Stimulated activated naive CD8-positive, alpha-beta T cell treated with anti-CD3 and anti-CD28 coated beads, Interleukin-15, Interleukin-2, amounts not matched to agents 100 ng/mL and 50 ng/mL, for 24 hours (primary cell): ENCODE measurements around the gene PERM1.

Source experiments
- H3K27ac Mint-ChIP-seq: one replicate; pipeline ENCODE4 v1.8.0; 2021; ENCODE audit warnings: mild to moderate bottlenecking, mixed read lengths
- H3K27me3 Mint-ChIP-seq: one replicate; pipeline ENCODE4 v1.8.0; 2021; ENCODE audit warnings: mixed read lengths
- H3K36me3 Mint-ChIP-seq: one replicate; pipeline ENCODE4 v1.8.0; 2021; ENCODE audit warnings: low read depth, mixed read lengths
- H3K4me1 Mint-ChIP-seq: one replicate; pipeline ENCODE4 v1.8.0; 2021; ENCODE audit warnings: low read depth, mixed read lengths
- H3K4me3 Mint-ChIP-seq: one replicate; pipeline ENCODE4 v1.8.0; 2021; ENCODE audit warnings: mild to moderate bottlenecking, mixed read lengths
- H3K9me3 Mint-ChIP-seq: one replicate; pipeline ENCODE4 v1.8.0; 2021; ENCODE audit warnings: mixed read lengths

Gene PERM1

DNA sequence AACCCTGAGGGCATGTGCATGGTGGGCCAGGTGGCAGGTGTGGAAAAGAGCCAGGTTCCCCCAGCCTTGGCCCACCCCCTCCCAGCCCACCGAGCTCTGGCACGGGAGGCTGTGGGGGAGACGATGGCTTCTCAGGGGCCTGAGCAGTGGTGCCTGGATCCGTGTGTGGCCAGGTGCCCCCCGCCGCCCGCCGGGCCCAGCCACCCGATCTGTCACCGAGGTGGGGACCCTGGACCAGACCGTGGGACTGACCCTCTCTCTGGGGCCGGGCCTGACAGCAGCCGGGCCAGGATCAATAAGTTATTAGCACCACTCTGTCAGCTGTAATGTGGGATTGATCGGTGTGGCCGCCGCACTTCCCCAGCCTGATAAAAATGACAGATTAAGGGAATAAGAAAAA is 44.4 kb downstream of the PERM1 start:
- no peak overlapping the region for H3K4me3 Mint-ChIP-seq
- peaks cover 26% of the 10 kb centered on the region for H3K27me3 Mint-ChIP-seq
- no peaks in the 10 kb centered on the region for H3K9me3 Mint-ChIP-seq
- no peak overlapping the region for H3K27ac Mint-ChIP-seq
- no peaks in the 10 kb centered on the region for H3K36me3 Mint-ChIP-seq
- H3K4me1 Mint-ChIP-seq, result peaks cover 13% of the 10 kb centered on the region

DNA sequence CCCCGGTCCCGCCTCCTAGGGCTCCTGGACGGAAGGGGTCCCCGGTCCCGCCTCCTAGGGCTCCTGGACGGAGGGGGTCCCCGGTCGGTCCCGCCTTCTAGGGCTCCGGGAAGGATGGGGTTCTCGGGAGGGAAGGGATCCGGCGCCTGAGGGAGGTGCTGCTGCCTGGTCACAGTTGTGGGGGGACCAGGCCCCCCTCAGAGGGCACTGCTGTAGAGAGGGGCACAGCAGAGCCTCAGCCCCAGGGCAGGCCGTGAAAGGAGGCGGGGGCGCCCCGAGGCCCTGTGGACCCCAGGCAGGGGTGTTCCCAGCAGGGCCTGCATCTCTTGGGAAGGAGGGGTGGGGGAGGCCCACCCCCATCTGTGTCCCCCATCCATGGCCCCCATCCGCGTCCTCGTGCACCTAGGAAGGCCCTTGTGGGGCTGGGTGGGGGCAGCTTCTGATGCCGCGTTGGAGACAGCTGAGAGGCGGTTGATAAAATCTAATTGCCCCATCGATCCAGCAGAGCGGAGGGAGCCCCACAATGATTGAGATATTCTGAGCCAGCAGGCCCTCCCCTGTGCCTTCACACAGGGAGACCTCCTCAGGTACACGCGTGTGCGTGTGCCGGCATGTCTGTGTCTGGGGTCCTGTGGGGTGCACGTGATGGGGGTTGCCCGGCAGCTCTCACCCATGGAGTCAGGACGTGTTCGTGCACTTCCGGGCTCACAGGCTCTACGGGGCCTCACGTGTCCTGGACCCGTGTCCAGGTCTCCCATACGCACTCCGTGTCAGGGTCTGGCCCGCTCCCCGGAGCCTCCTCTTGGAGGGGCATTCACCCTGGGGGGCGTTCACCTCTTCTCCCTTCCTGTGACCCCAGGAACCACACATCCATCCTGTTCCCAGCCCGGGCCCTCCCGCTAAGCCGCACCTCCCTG is 45.3 kb downstream of the PERM1 start:
- Mint-ChIP-seq H3K4me1 (peaks cover 13% of the 10 kb centered on the region), H3K4me3 (no peak overlapping the region), H3K36me3 (no peaks in the 10 kb centered on the region), H3K9me3 (no peaks in the 10 kb centered on the region), H3K27ac (no peak overlapping the region), H3K27me3 (peaks cover 26% of the 10 kb centered on the region)

DNA sequence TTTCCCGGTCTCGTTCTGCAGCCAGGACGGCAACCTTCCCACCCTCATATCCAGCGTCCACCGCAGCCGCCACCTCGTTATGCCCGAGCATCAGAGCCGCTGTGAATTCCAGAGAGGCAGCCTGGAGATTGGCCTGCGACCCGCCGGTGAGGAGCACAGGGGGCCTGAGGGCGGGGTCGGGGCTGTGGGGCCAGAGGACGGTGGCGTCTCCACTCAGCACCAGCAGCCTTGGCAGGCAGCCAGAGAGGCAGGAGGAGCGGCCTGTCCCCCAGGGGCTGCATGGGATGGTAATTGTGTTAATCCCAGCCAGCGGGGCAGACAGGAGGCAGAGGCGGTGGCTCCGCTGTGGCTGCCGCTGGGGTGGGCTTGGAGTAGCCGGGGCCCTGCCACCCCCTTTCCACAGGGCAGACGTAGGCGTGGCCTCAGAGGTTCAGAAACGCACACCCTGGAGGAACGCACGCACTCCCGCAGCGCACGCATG is 46.1 kb downstream of the PERM1 start:
- Mint-ChIP-seq H3K36me3 (no peaks in the 10 kb centered on the region), H3K9me3 (no peaks in the 10 kb centered on the region), H3K4me1 (peaks cover 8% of the 10 kb centered on the region), H3K4me3 (no peak overlapping the region), H3K27me3 (peaks cover 24% of the 10 kb centered on the region), H3K27ac (no peak overlapping the region)

DNA sequence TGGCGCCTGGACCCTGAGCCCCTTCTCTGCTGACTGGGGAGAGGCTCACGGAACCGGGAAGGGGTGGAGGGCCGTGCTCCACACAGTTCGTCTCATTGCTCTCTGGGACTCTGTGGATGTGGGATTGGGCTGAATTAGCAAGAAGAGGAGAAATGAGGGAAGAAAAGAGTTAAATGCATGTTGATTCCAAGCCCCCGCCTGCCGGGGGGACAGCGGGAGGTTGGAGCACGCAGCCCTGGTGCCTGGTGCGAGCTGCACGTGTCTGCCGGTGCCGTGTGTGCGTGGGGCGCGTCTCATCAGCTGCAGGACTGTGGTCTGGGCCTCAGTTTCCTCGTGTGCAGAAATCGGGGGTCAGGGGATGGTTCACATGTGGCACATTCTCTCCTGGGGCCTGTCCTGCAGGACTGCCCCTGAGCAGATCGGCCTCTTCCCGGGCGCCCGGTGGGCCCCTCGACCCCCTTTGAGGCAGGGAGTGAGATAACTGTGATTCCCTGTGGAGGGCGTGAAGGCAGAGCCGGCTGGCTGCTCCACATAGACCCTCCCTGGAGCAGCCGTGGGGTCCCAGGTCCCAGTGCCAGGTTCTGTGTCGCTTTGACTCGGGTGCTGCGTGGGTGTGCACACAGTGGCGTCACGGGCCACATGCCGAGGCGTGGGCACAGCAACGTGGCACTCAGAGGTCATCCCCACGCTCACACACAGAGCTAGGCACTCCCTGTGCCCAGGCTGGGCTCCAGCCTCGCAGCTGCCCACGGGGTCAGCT is 46.7 kb downstream of the PERM1 start:
- H3K9me3 Mint-ChIP-seq, result no peaks in the 10 kb centered on the region

DNA sequence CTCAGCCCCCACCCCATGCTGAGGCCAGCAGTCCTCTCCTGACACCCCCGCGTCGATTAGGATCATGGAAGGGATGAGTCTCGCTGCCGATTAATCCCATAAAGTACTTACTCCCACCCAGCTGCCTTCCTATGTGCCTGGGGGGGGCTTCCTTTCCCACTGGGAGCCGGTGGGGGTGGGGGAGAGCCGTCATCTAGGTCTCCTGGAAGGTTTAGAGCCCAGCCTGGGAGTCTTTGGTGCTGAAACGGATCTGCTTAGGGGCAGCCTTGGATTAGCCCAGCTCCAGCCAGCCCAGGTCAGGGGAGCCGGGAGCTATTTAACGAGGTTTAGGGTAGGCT is 48.3 kb downstream of the PERM1 start:
- Mint-ChIP-seq H3K27ac (no peak overlapping the region), H3K9me3 (no peaks in the 10 kb centered on the region), H3K36me3 (no peaks in the 10 kb centered on the region), H3K27me3 (peaks cover 20% of the 10 kb centered on the region), H3K4me1 (peaks cover 6% of the 10 kb centered on the region), H3K4me3 (no peak overlapping the region)

More for the DNA sequence above, 46.7 kb downstream of the PERM1 start:
- H3K27me3 Mint-ChIP-seq, result peaks cover 23% of the 10 kb centered on the region
- H3K36me3 Mint-ChIP-seq, result no peaks in the 10 kb centered on the region
- no peak overlapping the region for H3K27ac Mint-ChIP-seq
- no peak overlapping the region for H3K4me3 Mint-ChIP-seq
- peaks cover 6% of the 10 kb centered on the region for H3K4me1 Mint-ChIP-seq

DNA sequence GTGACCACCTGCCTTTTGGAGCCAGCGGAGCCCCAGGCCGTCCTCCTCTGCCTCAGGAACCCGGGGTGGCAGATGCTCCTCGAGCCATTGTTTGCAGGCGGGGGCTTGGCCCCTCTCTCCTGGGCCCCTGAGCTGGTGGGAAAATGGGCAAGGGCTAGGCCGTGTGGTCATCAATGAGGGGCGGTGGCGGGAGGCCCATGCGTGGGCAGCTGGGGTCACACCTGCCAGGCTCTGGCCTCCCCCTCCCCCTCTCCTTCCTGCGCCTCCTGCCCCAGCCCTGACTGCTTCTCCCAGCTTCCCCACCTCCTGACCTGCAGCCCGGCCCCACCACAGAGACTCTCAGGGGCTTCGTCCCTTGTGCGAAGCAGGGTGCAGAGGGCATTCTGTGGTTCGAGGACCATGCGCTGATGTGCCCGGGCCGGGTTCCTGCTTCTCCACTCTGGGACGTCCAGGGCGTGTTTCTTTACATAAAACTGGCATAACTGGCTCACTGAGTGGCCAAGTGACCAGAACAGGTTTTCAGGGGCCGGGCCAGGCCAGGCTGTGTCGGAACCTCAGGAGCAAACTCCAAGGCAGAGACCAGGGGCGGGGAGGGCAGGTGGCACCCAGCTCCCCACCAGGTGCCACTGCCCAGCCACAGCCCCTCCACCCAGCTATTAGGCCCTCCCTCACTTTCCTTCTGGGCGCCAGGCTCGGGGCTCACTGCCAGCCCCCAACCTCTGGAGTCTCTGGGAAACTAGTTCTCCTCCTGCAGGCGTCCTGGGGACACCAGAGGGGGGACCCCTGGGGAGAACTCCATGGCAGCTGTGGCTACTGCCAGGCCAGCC is 48.9 kb downstream of the PERM1 start:
- Mint-ChIP-seq H3K9me3 (no peaks in the 10 kb centered on the region), H3K27ac (no peak overlapping the region), H3K36me3 (no peaks in the 10 kb centered on the region), H3K4me3 (no peak overlapping the region), H3K27me3 (peaks cover 19% of the 10 kb centered on the region), H3K4me1 (peaks cover 6% of the 10 kb centered on the region)

DNA sequence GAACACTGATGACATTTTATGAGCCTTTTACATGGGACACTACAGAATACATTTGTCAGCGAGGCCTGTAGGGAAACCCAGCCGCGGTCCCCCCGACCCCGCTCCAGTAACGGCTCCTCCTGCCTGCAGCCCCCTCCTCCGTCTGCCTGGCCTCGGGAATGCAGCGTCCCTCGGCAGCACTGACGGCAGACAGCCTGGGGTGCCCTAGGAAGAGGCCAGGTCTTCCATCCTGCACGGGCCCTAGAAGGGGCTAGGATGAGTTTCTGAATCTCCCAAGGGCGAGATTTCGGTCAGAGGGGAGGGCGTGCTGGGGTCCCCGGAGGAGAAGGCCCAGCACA is 49.8 kb downstream of the PERM1 start:
- Mint-ChIP-seq H3K4me1 (peaks cover 6% of the 10 kb centered on the region), H3K4me3 (no peak overlapping the region), H3K27ac (no peak overlapping the region), H3K9me3 (no peaks in the 10 kb centered on the region), H3K27me3 (peaks cover 23% of the 10 kb centered on the region), H3K36me3 (no peaks in the 10 kb centered on the region)

DNA sequence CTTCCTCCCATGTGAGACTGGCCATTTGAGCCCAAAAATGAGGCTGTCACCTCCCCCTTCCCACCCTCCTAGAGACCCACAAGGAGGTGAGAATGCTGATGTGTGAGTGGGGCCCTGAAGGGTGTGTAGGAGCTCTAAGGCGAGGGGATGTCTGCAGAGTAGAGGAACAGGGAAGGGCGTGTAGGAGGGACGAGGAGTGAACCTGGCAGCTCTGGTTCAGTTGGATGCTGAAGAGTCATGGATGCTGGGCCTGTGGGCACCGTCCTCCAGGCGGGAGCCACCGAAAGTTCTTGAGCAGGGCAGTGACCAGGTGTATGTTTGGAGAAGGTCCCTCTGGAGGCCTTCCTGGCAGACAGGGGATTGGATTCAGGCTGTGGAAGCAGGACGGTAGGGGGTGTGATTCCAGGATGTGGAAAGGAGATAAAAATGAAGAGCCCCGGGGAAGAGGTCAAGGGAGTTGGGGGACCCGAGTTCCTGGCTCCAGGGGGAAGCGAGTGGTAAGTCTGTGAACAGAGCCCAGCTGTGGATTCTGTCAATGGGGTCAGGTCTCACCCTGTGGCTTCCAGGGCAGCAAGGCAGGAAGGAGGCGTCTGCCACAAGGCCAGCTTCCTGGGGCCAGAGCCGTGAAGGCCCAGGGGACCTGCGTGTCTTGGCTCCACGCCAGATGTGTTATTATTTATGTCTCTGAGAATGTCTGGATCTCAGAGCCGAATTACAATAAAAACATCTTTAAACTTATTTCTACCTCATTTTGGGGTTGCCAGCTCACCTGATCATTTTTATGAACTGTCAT is 50.3 kb downstream of the PERM1 start:
- Mint-ChIP-seq H3K27ac (peak overlapping the region; percentile 55), H3K4me1 (peaks cover 6% of the 10 kb centered on the region), H3K27me3 (peaks cover 26% of the 10 kb centered on the region), H3K9me3 (no peaks in the 10 kb centered on the region), H3K4me3 (no peak overlapping the region), H3K36me3 (no peaks in the 10 kb centered on the region)

DNA sequence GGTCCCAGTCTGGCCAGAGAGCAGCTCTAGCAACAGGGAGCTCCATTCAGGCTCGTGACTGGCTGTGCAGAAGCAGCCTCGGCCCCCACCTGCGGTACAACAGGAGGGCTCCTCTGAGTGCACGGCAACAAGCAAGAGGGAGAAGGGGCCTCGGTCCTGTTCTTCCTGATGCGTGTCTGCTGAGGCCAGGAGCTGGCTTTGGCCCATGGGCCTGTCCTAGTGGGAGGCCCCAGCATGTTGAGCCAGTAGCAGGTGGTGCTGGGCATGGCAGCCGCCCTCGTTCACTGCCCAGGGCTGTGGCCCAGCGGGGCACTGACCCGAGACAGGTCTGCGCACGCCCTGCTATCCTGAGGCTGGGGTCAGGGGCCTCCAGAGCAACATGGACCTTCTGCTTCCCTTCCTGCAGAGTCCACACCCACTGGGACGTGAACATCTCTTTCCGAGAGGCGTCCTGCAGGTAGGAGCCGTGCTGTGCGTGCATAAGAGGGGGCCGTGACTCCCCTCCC is 51.2 kb downstream of the PERM1 start:
- Mint-ChIP-seq H3K27me3 (peaks cover 33% of the 10 kb centered on the region), H3K9me3 (no peaks in the 10 kb centered on the region), H3K4me1 (peaks cover 6% of the 10 kb centered on the region), H3K4me3 (no peak overlapping the region), H3K36me3 (no peaks in the 10 kb centered on the region), H3K27ac (no peak overlapping the region)

DNA sequence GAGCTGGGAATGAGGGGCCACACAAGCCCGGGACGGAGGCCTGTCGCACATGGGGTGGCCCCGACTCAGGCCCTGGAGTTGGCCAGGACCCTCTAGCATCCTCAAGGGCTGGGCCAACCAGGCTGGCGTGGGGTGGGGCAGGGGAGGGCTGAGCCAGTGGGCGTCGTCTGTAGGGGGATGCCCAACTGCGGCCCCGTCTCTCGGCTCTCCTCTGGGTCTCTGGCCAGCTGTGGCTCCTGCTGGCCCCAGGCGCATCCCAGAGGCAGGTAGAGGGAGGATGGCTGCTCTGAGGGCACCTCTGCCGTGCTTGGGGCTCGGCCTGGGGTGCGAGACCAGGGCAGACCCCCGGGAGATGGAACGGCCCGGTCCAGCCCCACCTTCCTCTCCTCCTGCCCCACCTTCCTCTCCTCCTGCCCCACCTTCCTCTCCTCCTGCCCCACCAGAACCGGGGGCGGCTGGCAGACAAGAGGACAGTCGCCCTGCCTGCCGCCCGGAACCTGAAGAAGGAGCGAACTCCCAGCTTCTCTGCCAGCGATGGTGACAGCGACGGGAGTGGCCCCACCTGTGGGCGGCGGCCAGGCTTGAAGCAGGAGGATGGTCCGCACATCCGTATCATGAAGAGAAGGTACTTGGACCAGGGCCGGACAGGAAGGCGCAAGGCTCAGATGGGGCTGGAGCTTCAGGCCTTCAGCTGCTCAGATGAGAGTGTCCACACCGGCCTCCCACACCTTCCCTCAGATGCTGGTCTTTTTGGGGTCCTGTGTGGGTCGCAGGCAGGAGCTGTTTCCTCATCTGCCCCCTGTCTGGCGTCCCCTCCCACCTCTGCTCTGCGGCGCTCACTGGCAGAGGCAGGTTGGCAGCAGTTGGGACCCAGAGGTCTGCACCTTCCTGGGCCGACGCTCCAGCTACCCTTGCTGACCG is 51.9 kb downstream of the PERM1 start:
- Mint-ChIP-seq H3K27me3 (peaks cover 29% of the 10 kb centered on the region), H3K36me3 (no peaks in the 10 kb centered on the region), H3K4me1 (peaks cover 4% of the 10 kb centered on the region), H3K4me3 (no peak overlapping the region), H3K9me3 (no peaks in the 10 kb centered on the region), H3K27ac (no peak overlapping the region)

DNA sequence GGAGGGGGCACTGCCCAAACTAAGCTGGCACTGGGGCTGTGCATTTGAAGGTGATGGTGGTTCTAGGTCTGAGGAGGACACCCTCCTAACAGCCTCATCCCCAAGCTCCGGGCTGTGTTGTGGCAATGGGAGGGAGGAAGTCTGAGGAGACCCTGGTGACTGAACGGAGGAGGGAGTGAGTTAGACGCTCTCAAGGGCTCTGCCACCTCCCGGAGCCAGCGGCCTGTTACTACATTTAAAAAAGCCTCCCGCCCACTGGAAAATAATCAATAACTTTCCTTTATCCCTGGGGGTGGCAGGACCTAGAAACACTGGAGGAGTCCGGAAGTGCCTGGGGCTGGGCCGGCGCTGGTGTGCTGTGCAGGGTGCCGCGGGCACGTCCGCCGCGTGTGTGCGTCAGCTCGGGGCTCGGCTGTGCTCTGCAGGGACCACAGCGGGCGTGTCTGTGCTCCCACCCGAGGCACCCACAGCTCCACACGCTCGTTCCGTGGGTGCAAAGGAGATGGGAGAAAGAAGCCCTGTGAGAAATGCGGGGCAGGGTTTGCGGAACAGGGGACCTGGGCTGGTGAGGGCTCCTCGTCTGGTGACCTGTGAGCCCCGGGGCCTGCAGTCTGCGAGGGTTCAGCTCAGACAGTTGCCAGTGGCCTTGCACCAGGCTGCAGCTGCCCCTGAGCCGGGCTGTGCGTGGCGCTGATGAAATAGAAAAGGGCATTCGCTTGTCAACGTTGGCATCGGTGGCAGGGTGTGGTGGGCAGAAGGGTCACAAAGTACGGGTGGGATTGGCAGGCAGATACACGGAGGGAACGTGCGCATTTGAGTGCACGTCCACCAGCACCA is 52.9 kb downstream of the PERM1 start:
- no peaks in the 10 kb centered on the region for H3K36me3 Mint-ChIP-seq
- no peak overlapping the region for H3K4me3 Mint-ChIP-seq

DNA sequence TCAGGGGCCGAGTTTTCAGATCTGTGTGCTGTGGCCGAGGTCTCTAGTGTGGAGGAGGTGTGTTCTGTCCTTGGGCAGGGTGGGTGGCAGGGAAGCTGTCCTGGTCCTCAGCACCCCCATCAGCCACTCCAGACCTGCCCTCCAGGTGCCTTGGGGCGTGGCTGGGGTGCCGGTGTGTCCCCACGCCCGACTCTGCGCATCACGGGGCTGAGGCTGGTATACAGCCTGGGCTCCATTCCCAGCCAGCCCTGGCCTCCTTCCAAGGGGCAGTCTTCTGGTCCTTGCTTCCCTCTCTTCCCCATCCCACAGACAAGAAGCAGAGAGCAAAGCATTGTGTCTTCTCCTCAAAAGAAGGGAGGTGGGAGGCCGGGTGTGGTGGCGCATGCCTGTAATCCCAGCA is 54.1 kb downstream of the PERM1 start:
- Mint-ChIP-seq H3K27me3 (peaks cover 33% of the 10 kb centered on the region), H3K9me3 (no peaks in the 10 kb centered on the region), H3K4me3 (no peak overlapping the region), H3K27ac (no peak overlapping the region), H3K4me1 (peaks cover 8% of the 10 kb centered on the region), H3K36me3 (no peaks in the 10 kb centered on the region)

More for the DNA sequence above, 52.9 kb downstream of the PERM1 start:
- H3K4me1 Mint-ChIP-seq, result peaks cover 2% of the 10 kb centered on the region
- H3K9me3 Mint-ChIP-seq, result no peaks in the 10 kb centered on the region
- H3K27me3 Mint-ChIP-seq, result peaks cover 26% of the 10 kb centered on the region
- no peak overlapping the region for H3K27ac Mint-ChIP-seq

DNA sequence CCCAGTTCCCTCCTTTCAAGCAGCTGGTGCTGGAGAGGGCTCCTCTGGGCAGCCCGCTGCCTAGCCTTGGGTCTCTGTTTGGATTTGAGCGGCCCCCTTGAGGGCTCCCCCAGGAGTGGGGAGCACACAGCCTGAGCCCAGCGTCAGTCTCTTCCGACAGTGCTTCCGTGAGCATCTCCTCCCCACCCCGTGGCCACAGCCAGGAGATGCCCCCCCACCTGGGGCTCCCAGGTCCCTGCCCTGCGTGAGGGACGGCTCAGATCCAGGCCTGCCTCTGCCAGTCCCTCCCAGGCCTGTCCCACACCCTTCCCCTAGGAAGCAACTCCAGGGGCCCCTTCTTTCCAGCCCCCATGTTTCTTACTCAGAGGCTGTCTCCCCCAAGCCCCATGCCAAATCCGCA is 54.7 kb downstream of the PERM1 start:
- Mint-ChIP-seq H3K27me3 (peaks cover 37% of the 10 kb centered on the region), H3K4me3 (no peak overlapping the region), H3K9me3 (no peaks in the 10 kb centered on the region), H3K27ac (no peak overlapping the region), H3K36me3 (no peaks in the 10 kb centered on the region), H3K4me1 (peaks cover 8% of the 10 kb centered on the region)
